Sigmoid colon (tissue), 7 donors: Measurements from ENCODE around the gene PAH. TPM values are rescaled to one million over a fixed set of nuclear protein-coding genes. Genes with fewer than 3 reads are reported as not detected.

Experiments used
- DNase-seq: peaks from one replicate; pipeline ENCODE4 v3.0.0-alpha.2; 2019
- H3K27ac ChIP-seq, 4 donors: fragments of 200-600 bp; sonication (generic); one replicate each; pipeline ENCODE4 v1.5.1; 2016 to 2019; ENCODE audit warnings: mild to moderate bottlenecking in 1 of 4
- H3K27me3 ChIP-seq, 3 donors: fragments of 200-600 bp; sonication (generic); one replicate each; pipeline ENCODE4 v1.5.1; 2019; ENCODE audit warnings: mild to moderate bottlenecking in 1 of 3
- H3K36me3 ChIP-seq, 4 donors: fragments of 200-600 bp; sonication (generic); one replicate each; pipeline ENCODE4 v1.5.1; 2016 to 2019
- H3K4me1 ChIP-seq, 4 donors: fragments of 200-600 bp; sonication (generic); one replicate each; pipeline ENCODE4 v1.5.1; 2017 to 2019
- H3K4me3 ChIP-seq, 4 donors: fragments of 200-600 bp; sonication (generic); one replicate each; pipeline ENCODE4 v1.5.1; 2017 to 2019; ENCODE audit warnings: mild to moderate bottlenecking in 2 of 4, moderate library complexity in 1 of 4
- H3K9me3 ChIP-seq, 4 donors: fragments of 200-600 bp in 3 of 4; sonication (generic) in 3 of 4; one replicate each; pipeline versions ENCODE4 v1.5.1 to v1.6.1; 2013 to 2019
- CTCF ChIP-seq, 4 experiments: fragments of 450-650 bp in 3 of 4; fragments of 200-600 bp in 1 of 4; IDR thresholded peaks; one replicate each; pipeline ENCODE4 v1.5.1; 2016 to 2019; ENCODE audit warnings: antibody characterized with exemption in 4 of 4, mild to moderate bottlenecking in 3 of 4, moderate library complexity in 2 of 4
- EP300 ChIP-seq, 4 donors: sonication (generic); formaldehyde crosslinking; IDR thresholded peaks; one replicate each; pipeline ENCODE4 v1.6.1; 2017; ENCODE audit warnings: antibody characterized with exemption in 4 of 4
- POLR2A ChIP-seq, 2 donors: fragments of 450-650 bp; IDR thresholded peaks; one replicate each; pipeline ENCODE4 v1.6.1; 2016; ENCODE audit warnings: antibody characterized with exemption in 2 of 2, mild to moderate bottlenecking in 2 of 2, moderate library complexity in 2 of 2
- POLR2AphosphoS5 ChIP-seq, 4 donors: sonication (generic); formaldehyde crosslinking; IDR thresholded peaks; one replicate each; pipeline ENCODE4 v1.6.1; 2017; ENCODE audit warnings: antibody characterized with exemption in 4 of 4
- WGBS, 2 donors: extraction: QIAGEN DNeasy Blood & Tissue Kit; methylation state at CpG; one replicate each; pipeline ENCODE4 v1.1.7; 2013; 5-methylcytosine and 5-hydroxymethylcytosine counted together
- intact Hi-C: fragments of 100-400 bp; cut with DNase I; formaldehyde crosslinking; loops from one replicate; pipeline ENCODE4 v1.15.1; 2023
- polyA plus RNA-seq, 3 donors: library from polyadenylated mRNA; stranded (reverse); fragments of 200-250 nt; gene quantifications; one replicate each; pipeline ENCODE4 v1.2.3, GENCODE V29; 2013
- total RNA-seq, 4 donors: library from RNA; depleted of rRNA; stranded (reverse); fragments of >200 nt; gene quantifications; one replicate each; pipeline ENCODE4 v1.1.0, GENCODE V29; 2016
- donor health status: healthy with polysubstance abuse.
- donor health status: Bipolar disorder and iron deficiency.
- donor health status: healthy.

The PAH gene
- total RNA-seq (1 to 10 TPM in 1 of 4 donors, under 1 TPM in 2, not detected in 1; 0.36 to 1.1 (median 0.55) TPM), polyA plus RNA-seq (under 1 TPM in 1 of 3 donors, not detected in 2; 0.19 TPM)

- TF ChIP-seq EP300 (IDR thresholded peaks at IDR 0.05) (no peak), CTCF (IDR thresholded peaks at IDR 0.05) (no peak), POLR2A (IDR thresholded peaks at IDR 0.05) (no peak), POLR2AphosphoS5 (IDR thresholded peaks at IDR 0.05) (no peak)
- 6 to 8% methylated on average over 30 of the region's 30 CpGs for WGBS, 2 donors
- DNase-seq: no peak
- peaks cover 0 to 8% (median 0%) of the 10 kb centered on the region in 4 donors for H3K4me1 ChIP-seq
- H3K27ac ChIP-seq: no peak within 1 kb of the TSS
- no peaks in the 10 kb centered on the region for H3K9me3 ChIP-seq
- intact Hi-C loops: no loop called here
- peaks cover 0 to 17% (median 6%) of the 10 kb centered on the region in 3 donors for H3K27me3 ChIP-seq
- no peaks in the 10 kb centered on the region for H3K36me3 ChIP-seq
- peak within 1 kb of the TSS in 2 of 4 donors; percentile 17 to 22 for H3K4me3 ChIP-seq
Measured at GRCh38 chr12:102917026-102917787, at the start of gene PAH. TSS of gene PAH (minus strand) at chr12:102917244. CDS start at chr12:102917130, 114 bp downstream.

- TF ChIP-seq CTCF (IDR thresholded peaks at IDR 0.05) (no peak), EP300 (IDR thresholded peaks at IDR 0.05) (no peak), POLR2AphosphoS5 (IDR thresholded peaks at IDR 0.05) (no peak), POLR2A (IDR thresholded peaks at IDR 0.05) (no peak)
- WGBS, 2 donors: 14 to 29% methylated on average over 12 of the region's 12 CpGs
- intact Hi-C loops: no loop called here
- peaks cover 31 to 75% (median 37%) of the 10 kb centered on the region in 3 donors for H3K27me3 ChIP-seq
- H3K9me3 ChIP-seq: peaks cover 0 to 4% (median 2%) of the 10 kb centered on the region in 4 donors
- H3K4me1 ChIP-seq: peaks cover 0 to 12% (median 8%) of the 10 kb centered on the region in 4 donors
- no peak for DNase-seq
- no peaks in the 10 kb centered on the region for H3K36me3 ChIP-seq
- no peak overlapping the region for H3K27ac ChIP-seq
- no peak overlapping the region for H3K4me3 ChIP-seq
Measured at GRCh38 chr12:102966200-102966863, 49.3 kb upstream of the PAH start.

GRCh38 chr12:102965281-102966155, 48.5 kb upstream of the PAH start:
- 5 to 7% methylated on average over 38 of the region's 38 CpGs for WGBS, 2 donors
- no peak overlapping the region for H3K4me3 ChIP-seq
- no peak for DNase-seq
- H3K9me3 ChIP-seq: peaks cover 0 to 4% (median 2%) of the 10 kb centered on the region in 4 donors
- no peak for TF ChIP-seq POLR2A (IDR thresholded peaks at IDR 0.05)
- TF ChIP-seq CTCF (IDR thresholded peaks at IDR 0.05): no peak
- TF ChIP-seq EP300 (IDR thresholded peaks at IDR 0.05): no peak
- no peak for TF ChIP-seq POLR2AphosphoS5 (IDR thresholded peaks at IDR 0.05)
- H3K4me1 ChIP-seq: peaks cover 0 to 12% (median 8%) of the 10 kb centered on the region in 4 donors
- H3K27me3 ChIP-seq: peaks cover 37 to 80% (median 37%) of the 10 kb centered on the region in 3 donors
- H3K27ac ChIP-seq: no peak overlapping the region
- H3K36me3 ChIP-seq: no peaks in the 10 kb centered on the region
- intact Hi-C loops: no loop called here

- Histone ChIP-seq H3K27ac (no peak overlapping the region), H3K4me1 (peaks cover 0 to 12% (median 8%) of the 10 kb centered on the region in 4 donors), H3K36me3 (no peaks in the 10 kb centered on the region), H3K4me3 (no peak overlapping the region), H3K27me3 (peaks cover 37 to 86% (median 43%) of the 10 kb centered on the region in 3 donors), H3K9me3 (peaks cover 0 to 4% (median 2%) of the 10 kb centered on the region in 4 donors)
- WGBS, 2 donors: 1 to 5% methylated on average over 21 of the region's 21 CpGs
- DNase-seq: no peak
- TF ChIP-seq EP300 (IDR thresholded peaks at IDR 0.05) (no peak), CTCF (IDR thresholded peaks at IDR 0.05) (no peak), POLR2A (IDR thresholded peaks at IDR 0.05) (no peak), POLR2AphosphoS5 (IDR thresholded peaks at IDR 0.05) (no peak)
- intact Hi-C loops: no loop called here
Measured at GRCh38 chr12:102964872-102965271, 47.8 kb upstream of the PAH start.
